Esophagus muscularis mucosa (tissue), 4 donors: ENCODE measurements around the gene EDC3.

Source experiments
- CTCF ChIP-seq, 3 experiments: fragments of 200-600 bp in 2 of 3; fragments of 450-650 bp in 1 of 3; sonication (generic) in 2 of 3; IDR thresholded peaks; one replicate each; pipeline ENCODE4 v1.5.1; 2017 to 2019; ENCODE audit warnings: antibody characterized with exemption in 3 of 3, mild to moderate bottlenecking in 2 of 3, moderate library complexity in 1 of 3
- EP300 ChIP-seq: sonication (generic); formaldehyde crosslinking; IDR thresholded peaks from one replicate; pipeline ENCODE4 v1.6.1; 2017; ENCODE audit warnings: antibody characterized with exemption
- POLR2AphosphoS5 ChIP-seq, 2 donors: sonication (generic); formaldehyde crosslinking; IDR thresholded peaks; one replicate each; pipeline ENCODE4 v1.6.1; 2017; ENCODE audit warnings: antibody characterized with exemption in 2 of 2

- no peak for TF ChIP-seq EP300
- no peak for TF ChIP-seq CTCF (IDR thresholded peaks at IDR 0.05)
- no peak for TF ChIP-seq POLR2AphosphoS5 (IDR thresholded peaks at IDR 0.05)
Measured at GRCh38 chr15:74710319-74711094, 14.7 kb upstream of the EDC3 start.
